GM18526 (cell line): ENCODE results near the gene AJAP1.

Experiments
- POLR2A ChIP-seq: IDR thresholded peaks from 3 replicates; pipeline ENCODE4 v1.6.1; 2011; ENCODE audit not compliant: insufficient read length; ENCODE audit errors: extremely low read depth

AJAP1 gene

DNA sequence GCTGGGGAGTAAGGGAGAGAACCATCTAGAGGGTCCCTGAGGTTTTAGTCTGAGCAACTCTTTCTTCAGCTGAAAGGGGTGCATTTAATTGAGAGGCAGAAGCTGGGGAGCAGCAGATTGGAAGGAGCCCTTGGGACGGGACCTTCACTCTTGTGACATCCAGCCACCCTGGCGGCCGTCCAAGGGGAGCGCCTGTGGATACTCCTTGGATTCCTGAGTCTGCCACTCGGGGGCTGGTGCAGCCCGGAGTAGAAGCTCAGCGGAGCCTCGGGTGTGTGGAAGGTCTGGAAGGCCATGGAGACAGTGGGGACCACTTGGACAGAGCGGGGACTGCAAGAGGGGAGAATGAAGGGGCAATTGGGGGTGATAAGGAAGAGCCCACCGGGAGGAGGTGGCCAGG lies 68.7 kb downstream of the AJAP1 start:
- no peak for TF ChIP-seq POLR2A

DNA sequence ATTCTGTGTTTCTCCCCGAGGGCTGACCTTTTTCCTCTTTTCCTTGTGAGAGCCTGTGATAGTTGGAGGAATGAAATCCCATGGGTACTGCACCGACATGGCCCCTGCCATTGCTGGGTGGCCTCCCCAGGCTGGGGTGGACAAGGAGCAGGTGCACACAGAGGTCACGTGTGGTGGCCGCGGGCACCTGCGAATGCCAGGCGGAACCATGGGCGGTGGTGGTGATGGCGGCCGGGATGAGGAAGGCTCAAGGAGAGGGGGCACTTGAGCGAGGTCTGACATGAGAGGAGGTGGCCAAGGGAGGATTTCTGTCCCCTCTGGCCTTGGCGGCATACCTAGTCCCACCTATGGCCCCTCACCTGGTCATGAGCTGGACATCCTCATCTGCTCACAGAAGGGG lies 69.6 kb downstream of the AJAP1 start:
- TF ChIP-seq POLR2A: no peak

DNA sequence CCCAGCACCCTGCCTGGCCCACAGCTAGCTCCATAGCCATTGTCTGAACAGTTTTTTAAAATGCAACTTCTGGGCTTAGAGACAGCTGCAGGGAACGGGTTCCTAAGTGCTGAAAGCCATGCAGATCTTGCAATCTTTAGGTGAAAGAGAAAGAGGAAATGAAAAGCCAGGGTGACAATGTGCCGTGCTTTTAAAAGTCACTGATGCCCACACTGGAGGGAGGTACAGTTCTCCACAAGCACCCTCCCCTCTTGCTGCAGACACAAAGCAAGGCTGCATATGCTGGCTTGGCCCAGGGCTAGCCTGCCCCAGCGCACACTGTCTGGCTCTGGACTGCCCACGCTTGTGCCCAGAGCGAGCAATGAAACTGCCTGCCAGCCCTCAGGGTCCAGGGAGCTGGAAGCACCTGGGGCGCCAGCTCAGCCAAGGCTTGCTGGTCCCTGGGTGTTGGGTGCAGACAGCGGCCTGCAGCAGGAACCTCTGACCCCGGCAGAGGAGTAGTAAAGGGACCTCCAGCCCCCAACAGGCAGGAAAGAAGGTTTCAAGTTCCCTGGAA lies 70.4 kb downstream of the AJAP1 start:
- TF ChIP-seq POLR2A: no peak

DNA sequence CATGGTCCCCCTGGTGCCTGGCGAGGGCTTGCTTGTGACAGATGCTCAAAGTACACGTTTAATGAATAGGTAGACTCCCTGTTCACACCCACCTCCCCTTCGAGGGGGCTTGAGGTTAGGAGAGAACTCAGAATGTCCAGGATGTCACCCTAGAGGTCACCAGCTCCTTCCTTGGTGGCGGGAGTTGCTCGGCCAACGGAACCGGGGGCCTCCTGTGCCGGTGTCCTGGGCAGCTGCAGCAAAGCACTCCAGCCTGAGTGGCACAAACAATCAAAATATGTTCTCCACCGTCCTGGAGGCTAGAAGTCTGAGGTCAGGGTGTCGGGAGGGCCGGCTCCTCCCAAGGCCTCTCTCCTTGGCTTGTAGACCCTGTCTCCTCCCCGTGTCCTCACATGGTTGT lies 71.0 kb downstream of the AJAP1 start:
- no peak for TF ChIP-seq POLR2A

DNA sequence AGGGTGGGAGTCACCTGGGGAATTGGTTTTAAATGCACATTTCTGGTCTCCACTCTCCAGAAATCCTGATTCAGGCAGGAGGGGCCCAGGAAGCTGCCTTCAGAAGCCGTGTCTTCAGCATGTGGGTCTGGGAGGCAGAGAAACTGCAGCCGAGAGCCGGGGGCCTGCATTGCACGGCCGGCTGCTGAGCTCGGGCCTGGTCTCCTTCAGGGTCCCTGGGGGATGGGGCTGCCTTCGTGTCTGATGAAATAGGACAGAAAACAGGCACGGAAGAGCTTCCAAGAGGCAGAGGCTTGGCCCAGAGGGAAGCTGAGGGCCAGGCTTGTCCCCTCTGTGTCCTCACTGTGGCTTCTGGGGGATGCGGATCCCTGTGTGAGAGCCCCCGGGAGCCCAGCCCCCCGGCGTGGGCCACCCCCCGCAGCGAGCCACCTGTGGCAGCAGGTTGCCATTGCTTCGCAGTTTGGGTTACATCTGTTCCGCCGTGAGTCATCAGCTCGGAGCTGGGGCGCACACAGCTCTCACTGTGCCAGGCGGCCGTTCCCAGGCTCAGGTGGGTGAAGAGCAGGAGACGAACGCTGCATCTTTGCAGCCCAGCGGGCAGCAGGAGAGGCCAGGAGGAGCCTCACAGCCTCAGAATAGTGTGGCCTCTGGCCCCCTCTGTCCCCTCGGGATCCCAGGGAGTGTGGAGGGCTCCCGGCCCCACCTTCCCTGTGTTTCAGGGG lies 72.4 kb downstream of the AJAP1 start:
- no peak for TF ChIP-seq POLR2A

DNA sequence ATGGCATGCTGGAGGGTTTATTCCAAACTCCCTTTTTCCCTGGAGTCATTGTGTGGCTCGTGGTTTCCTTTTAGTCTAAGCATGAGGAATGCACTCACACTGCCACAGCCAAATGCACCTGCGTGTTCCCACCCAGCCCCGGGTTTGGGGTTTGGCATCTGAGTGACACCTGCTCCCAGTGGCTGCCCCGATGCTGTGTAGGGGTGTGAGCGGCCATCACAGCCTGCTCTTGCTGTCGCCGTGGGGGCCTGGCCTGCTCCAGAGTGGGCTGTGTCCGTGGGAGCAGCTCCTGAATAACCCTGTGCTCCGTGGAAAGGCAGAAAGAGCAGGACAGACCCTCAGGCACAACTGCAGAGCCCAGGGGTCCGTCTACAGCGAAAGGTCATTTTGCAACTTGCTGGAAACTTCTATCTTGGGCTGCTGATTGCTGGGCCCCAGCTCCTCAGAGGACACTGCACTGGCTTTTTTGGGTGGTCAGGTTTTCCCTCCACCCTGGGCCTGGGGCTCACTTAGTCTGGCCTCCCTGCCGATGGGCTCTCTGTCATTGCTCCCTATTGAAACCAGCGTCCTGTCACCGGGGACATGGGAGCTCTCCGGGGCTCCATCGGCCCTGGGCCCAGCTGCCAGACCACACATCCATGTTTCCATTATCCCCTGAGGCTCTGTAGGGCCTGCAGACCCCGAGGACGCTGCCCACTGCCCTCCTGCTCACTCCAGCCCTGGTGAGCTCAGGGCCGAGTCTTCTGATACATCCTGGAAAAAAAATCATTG lies 74.1 kb downstream of the AJAP1 start:
- TF ChIP-seq POLR2A: no peak

GRCh38 chr1:4729090-4729471 lies 74.7 kb downstream of the AJAP1 start:
- TF ChIP-seq POLR2A: no peak

DNA sequence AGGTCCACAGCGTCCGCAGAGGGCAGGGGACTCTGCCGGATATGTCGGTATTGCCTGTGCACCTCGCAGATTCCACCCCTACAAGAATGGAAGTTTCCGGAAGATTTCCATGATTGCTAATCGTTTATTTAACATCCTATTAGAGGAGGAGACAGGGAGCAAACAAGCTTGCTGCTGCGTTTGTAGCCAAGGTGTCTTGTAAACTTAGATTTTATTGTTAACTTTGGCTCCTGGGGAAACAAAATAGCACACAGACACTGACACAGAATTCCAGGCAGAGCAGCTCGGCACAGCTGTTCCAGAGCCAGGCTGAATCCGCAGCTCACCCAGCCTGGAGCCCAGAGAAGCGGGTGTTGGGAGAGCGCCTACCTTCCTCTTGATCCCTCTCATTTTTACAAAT lies 75.7 kb downstream of the AJAP1 start:
- no peak for TF ChIP-seq POLR2A

GRCh38 chr1:4733446-4734177 lies 79.2 kb downstream of the AJAP1 start:
- TF ChIP-seq POLR2A: no peak

GRCh38 chr1:4734219-4734618 lies 79.8 kb downstream of the AJAP1 start:
- no peak for TF ChIP-seq POLR2A

DNA sequence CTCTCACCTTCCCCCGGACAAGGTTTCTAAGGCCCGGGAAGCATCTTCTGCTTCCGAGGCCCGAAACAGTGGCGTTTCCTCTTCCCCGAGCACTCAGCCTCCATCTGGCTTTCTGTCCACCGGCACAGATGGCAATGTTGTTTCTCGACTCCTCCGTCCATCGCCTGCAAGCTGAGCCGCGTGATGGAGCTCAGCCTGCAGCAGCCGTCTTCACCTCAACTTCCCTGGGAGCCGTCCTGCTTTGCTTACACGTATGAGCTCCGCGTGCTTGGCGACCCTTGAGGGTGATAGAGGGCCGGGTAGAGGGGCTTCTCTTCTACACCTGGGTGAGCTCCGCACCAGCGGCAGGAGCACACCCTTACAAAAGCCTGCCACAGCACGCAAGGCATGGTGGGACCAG lies 80.4 kb downstream of the AJAP1 start:
- no peak for TF ChIP-seq POLR2A

DNA sequence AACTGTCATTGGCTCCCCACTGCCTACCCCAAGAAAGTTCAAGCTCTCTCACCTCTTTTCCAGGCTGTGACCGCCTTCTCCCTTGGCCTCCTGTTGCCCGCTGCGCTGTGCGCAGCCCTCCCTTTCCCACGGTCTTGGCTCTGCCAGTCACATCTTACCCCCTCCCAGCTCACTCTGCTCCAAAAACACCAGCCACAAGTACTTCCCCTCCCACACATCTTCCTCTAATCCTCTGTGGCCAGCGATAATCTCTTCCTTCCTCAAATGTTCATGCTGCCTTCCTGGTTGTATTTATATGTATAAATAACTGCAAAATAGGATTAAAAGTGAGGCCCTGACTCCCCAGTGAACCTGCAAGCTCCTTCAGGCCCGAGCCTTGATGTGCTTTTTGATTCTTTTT lies 81.8 kb downstream of the AJAP1 start:
- TF ChIP-seq POLR2A: no peak

DNA sequence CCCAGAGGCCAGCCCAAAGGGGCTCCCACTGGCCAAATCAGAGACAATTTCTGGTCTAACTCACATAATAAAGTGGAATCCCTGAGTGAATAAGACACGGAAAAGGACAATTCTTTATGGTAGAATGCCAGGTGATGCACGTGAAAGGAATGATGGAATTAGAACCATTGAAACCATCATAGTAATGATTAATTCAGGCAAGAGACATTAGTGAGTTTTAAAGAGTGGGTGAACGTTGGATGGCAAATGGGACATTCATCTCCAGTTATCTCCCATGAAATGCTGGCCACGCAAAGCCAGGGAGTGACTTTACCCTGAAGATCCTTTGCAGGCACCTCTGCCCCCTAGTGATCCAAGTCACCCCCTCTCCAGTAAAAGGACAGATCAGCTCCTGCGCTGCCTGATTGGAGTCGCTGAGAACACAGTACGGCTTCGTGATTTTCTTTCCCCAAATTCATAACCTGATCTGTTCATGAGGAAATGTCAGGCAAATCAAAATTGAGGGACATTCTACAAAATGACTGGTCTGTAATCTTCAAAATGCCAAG lies 87.5 kb downstream of the AJAP1 start:
- TF ChIP-seq POLR2A: no peak

- TF ChIP-seq POLR2A: no peak
Measured at GRCh38 chr1:4743978-4744750, 89.8 kb downstream of the AJAP1 start.

GRCh38 chr1:4745560-4745959 lies 91.2 kb downstream of the AJAP1 start:
- no peak for TF ChIP-seq POLR2A
